Loucy (cell line): ENCODE results near the gene SDK1.

Experiments used
- EZH2phosphoT487 ChIP-seq: fragments of 200-600 bp; IDR thresholded peaks from 2 replicates; pipeline ENCODE4 v1.6.1; 2018; ENCODE audit warnings: antibody characterized with exemption, mild to moderate bottlenecking, moderate library complexity, borderline replicate concordance
- TF ChIP-seq, protein P1 (sequence below): fragments of 200-600 bp; sonication (generic); conservative IDR thresholded peaks from 2 replicates; pipeline ENCODE4 v1.5.1; 2014; ENCODE audit warnings: mild to moderate bottlenecking, antibody characterized with exemption, low read length

DNA sequence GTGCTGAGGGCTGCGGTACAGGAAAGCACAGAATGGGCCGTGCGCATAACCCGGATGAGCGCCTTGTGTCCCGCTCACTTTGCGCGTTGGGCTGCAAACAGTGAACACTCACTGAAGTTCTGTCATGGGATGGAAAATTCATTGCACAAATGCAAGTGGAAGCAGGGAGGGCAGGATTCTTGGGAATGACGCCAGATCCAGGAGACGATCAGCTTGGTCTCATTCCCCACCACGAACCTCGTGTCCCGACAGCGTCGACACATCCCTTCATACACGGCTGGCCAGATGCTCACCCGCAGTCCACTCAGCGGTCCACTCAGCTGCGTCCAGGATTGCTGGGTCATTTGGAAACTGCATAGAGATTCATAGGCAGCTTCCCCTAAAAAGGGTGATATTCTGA, 607.1 kb downstream of the SDK1 start:
- TF ChIP-seq, protein P1, sequence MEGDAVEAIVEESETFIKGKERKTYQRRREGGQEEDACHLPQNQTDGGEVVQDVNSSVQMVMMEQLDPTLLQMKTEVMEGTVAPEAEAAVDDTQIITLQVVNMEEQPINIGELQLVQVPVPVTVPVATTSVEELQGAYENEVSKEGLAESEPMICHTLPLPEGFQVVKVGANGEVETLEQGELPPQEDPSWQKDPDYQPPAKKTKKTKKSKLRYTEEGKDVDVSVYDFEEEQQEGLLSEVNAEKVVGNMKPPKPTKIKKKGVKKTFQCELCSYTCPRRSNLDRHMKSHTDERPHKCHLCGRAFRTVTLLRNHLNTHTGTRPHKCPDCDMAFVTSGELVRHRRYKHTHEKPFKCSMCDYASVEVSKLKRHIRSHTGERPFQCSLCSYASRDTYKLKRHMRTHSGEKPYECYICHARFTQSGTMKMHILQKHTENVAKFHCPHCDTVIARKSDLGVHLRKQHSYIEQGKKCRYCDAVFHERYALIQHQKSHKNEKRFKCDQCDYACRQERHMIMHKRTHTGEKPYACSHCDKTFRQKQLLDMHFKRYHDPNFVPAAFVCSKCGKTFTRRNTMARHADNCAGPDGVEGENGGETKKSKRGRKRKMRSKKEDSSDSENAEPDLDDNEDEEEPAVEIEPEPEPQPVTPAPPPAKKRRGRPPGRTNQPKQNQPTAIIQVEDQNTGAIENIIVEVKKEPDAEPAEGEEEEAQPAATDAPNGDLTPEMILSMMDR = no peak
- TF ChIP-seq EZH2phosphoT487 = no peak
